HG03432 (cell line): ENCODE data around the gene ATXN1.
"Not testable (repeated sequence)": the region's sequence is repeated elsewhere in the genome, so short reads cannot be mapped to it uniquely, and the experiment has no call there.

Source experiments
- ATAC-seq: cut with Tn5 transposase; IDR thresholded peaks from one replicate; pipeline ENCODE4 v1.9.1; 2021; ENCODE audit warnings: mild to moderate bottlenecking, moderate library complexity; ENCODE audit not compliant: unreplicated experiment

Gene ATXN1

DNA sequence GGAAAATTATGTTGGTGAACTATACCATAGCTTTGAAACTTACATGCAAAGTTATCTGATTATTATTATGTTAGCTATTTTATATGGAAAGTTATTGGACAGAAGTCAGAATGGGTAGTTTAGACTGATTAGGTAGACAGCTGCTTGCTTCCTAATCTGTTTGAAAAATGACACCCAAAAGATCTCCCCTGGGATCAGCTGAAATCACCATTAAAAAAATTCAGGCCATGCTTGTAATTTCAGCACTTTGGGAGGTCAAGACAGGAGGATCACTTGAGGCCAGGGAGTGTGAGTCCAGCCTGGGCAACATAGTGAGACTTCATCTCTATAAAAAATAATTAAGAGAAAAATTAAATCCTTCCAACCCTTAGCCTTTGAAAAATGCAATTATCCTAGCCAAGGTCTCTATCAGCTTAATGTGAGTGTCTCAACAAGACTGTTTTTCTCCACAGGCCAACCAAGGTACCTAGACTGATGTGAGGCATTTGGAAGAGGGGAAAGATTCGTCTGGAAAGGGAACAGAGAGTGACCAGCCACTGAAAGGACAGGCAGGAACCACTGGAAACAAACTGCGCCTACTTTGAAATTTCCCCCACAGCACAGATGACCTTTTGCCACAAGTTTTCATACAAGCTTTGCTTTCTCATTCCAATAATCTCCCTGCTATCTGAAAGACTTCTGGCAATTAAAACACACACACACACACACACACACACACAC lies 290.6 kb downstream of the ATXN1 start:
- ATAC-seq: no peak

DNA sequence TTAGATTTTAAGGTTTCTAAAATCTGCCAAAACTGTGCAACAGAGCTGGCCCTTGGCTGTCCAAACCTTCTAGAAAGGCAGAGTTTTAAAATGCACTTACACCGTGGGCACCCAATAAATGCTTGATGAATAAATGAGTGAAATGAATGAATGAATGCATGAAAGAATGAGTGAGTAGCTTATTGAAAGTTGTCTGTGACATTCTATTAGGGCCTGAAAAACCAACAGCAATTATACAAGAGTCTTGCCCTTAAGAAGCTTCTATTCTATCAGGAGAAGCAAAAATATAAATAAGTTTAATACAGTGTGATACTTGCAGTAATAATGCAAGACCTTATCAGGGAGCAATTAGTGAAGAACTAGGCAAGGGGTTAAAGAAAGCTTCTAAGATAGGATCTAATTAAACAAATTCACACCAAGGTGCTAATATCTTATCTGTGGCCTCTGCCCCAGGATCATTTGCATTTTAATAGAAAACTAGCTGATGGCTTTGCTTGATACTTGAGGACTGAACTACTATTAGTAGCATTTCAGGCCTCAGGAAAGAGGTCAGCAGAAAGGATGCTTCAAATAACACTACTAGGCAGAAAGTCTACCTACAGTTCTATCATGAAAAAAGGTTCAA lies 292.2 kb downstream of the ATXN1 start:
- no peak for ATAC-seq

DNA sequence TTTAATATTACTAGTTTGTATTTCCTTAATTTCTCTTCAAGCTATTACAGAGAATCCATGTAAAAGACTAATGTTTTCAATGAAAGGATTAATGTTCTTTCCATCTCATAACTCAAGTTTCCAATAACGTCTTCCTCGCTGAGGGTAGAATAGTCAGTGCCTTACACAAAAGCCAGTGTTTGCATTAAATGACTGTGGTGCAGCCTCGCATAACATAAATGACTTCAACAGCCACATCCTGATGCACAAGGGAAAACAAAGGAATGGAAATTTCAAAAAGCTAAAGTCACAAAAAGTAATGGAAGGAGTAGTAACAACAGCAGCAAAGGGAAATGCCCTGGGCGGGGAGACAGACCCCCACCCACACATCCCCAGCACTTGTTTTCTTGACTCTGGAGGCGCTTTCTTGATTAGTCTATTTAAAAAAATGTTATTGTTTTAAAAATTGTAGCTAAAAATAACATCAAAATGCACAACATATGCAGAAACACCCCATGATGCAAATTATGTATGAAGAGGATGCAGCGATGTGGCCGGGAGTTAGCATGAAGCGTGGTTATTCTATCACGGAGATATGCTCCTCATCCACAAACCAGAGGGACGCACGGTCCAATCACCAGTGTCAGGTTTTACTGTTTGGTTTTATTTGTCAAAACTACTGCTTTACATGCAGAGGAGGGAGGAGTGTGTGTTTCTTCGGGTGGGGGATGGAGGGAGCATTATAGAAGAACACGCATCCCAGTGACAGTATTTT lies 294.3 kb downstream of the ATXN1 start:
- no peak for ATAC-seq

DNA sequence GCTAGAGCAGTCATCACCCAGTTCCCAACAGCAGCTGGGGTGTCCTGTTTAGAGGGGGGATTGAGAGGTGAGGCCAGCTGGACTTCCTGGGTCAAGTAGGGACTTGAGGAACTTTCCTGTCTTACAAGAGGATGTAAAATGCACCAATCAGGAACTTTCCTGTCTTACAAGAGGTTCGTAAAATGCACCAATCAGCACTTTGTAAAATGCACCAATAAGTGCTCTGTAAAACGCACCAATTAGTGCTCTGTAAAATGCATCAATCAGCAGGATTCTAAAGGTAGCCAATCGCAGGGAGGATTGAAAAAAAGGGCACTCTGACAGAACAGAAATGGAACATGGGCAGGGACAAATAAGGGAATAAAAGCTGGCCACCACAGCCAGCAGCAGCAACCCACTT lies 297.2 kb downstream of the ATXN1 start:
- ATAC-seq: no peak

DNA sequence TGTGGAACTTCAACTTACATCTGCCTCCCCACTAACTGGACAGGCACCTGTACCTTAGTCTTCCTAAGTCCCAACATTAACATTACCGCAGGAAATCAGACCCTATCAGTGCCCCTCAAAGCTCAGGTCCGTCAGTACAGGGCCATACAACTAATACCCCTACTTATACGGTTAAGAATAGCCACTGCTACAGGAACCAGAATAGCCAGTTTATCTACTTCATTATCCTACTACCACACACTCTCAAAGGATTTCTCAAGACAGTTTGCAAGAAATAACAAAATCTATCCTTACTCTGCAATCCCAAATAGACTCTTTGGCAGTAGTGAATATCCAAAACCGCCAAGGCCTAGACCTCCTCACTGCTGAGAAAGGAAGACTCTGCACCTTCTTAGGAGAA lies 298.0 kb downstream of the ATXN1 start:
- ATAC-seq: not testable (repeated sequence)

DNA sequence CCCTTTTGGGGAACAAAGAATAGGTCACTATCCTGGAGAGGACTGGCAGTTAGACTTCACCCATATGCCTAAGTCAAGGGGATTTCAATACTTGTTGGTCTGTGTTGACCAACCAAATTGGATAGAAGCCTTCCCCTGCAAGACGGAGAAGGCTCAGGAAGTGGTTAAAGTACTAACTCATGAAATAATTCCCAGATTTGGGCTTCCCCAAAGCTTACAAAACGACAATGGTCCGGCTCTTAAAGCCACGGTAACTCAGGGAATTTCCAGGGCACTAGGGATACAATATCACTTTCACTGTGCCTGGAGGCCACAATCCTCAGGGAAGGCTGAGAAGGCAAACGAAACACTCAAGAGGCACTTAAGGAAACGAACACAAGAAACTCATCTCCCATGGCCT lies 299.8 kb downstream of the ATXN1 start:
- no peak for ATAC-seq

DNA sequence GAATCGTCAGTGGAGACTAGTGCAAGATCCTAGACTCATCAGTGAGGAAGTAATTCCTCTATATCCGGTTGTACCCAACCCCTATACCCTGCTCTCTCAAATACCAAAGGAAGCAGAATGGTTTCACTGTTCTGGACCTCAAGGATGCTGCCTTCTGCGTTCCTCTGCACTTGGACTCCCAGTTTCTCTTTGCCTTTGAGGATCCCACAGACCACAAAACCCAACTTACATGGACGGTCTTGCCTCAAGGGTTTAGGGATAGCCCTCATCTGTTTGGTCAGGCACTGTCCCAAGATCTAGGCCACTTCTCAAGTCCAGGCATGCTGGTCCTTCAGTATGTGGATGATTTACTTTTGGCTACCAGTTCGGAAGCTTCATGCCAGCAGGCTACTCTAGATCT lies 301.8 kb downstream of the ATXN1 start:
- ATAC-seq: not testable (repeated sequence)

DNA sequence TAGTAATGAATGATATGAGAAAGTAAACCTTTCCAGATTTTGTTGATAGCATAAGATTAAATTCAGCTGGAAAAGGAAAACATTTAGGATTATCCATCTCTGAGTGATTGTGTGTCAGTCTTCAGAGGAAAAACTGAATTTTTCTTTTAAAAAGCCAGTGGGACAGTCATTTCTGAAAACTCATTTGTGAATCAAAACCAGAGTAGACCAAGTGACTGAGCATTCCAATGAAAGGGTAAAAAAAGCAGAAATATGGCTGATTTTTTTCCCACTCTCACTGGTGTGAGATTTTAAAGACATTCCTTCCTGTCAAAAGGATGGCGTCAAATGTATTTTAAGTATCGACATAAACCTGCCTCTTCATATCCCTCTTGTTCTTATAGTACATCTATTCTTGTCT lies 308.9 kb downstream of the ATXN1 start:
- ATAC-seq: no peak

DNA sequence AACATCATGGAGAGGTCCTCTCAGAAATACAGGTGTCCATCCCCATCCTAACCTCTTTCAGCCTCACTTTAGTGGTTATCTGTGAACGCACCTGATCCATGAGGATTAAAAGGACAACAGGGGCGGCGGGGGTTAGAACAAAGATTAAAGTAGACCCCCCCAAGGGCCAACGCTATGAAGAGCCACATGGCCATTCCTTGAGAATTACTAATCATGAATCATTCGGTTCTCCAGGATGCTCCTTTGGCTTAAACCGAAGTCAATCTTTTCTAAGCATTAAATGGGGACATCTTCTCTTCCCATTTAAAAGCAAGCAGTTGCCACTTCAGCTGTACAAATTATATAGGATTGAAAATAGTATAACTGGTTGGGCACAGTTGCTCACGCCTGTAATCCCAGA lies 310.4 kb downstream of the ATXN1 start:
- ATAC-seq: no peak

DNA sequence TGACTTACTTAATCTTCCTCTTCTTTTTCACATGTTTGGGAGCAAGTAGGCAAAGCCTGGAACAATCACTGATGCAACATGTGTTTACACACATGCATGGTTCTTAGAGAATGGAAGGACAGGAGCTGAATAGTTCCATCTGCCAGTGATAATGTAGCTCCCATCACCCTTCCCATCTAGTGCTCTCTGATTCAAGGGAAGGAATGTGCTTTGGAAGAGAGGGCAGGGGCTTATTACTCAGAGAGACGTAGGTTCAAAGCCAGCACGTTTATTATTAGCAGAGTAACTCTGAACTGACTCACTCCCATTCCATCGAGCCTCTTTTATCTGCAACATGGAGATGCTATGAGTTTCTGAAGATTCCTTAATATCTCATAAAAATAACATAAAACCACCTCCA lies 311.0 kb downstream of the ATXN1 start:
- no peak for ATAC-seq

DNA sequence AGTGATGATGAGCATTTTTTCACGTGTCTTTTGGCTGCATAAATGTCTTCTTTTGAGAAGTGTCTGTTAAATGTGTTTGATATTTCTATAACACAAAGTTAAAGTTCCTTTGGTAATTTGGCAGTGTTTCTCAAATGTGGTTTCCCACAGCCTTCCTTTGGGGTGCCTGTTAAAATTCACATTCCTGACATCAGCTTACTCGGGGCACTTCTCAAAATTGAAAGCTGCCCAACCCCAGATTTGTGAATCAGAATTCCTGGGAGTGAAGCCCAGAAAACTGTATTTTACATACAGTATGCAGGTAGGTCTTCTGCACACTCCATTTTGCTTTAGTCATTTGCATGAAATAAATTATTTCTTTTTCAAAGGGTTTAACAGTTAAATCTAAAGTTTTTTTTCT lies 315.0 kb downstream of the ATXN1 start:
- ATAC-seq: no peak

DNA sequence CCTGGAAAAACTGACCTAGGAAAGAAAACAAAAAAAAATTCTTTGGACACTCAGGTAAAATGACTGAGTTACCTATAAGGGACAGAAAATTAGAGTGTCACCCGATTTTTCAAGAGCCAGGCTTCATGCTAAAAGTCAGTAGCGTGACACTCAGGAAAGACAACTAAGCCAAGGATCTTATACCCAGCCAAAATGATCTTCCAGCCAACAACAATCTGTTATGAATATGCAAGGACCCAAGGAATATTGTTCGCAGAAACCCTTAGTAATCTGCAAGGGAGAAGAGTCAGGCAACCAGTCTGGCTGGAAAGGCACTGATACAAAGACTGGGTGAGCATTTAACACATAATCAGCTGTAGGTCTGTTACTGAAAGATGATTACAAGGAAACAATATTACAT lies 319.2 kb downstream of the ATXN1 start:
- no peak for ATAC-seq

DNA sequence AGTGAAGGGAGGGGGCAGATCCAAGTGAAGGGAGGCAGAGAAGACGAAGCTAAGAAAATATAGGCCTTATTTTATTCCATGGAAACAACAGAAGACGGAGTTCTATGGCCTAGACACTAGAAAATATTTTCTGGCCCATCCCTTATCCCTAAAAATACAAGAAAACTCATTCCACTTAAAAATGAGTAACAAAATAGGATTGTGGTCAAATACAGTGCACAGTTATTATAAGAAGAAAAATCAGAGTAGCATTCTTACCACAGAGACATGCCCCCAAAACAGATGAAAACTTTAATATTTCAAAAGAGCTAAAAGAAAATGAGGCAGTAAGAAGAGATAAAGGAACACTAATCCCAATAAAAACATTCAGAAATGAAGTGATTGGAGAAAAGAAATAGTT lies 320.0 kb downstream of the ATXN1 start:
- ATAC-seq: no peak

DNA sequence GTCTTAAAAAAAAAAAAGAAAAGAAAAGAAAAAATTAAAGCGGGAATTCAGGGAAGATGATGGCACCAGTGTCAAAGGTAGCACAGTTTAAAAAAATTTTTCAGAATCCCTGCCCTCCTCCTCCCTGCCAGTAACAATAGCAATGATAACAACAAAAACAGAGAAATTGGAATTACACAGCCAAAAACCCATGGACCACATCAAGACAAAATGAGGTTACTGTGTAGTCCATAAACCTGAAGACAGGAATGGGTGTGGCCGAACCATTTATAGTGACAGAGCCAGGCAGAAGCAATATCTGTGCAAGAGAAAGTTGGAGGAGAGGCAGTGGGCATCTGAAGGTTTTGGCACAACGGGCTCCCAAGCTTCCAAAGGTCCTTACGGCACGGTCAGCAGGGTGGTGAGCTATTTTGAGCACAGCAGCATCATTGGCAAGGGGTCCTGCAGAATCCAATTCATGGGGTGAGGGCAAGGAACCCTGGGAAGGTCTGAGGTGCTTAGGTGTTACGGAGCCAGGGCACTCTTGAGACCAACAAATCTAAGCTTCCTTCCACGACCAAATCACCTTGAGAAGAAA lies 320.5 kb downstream of the ATXN1 start:
- ATAC-seq: no peak

DNA sequence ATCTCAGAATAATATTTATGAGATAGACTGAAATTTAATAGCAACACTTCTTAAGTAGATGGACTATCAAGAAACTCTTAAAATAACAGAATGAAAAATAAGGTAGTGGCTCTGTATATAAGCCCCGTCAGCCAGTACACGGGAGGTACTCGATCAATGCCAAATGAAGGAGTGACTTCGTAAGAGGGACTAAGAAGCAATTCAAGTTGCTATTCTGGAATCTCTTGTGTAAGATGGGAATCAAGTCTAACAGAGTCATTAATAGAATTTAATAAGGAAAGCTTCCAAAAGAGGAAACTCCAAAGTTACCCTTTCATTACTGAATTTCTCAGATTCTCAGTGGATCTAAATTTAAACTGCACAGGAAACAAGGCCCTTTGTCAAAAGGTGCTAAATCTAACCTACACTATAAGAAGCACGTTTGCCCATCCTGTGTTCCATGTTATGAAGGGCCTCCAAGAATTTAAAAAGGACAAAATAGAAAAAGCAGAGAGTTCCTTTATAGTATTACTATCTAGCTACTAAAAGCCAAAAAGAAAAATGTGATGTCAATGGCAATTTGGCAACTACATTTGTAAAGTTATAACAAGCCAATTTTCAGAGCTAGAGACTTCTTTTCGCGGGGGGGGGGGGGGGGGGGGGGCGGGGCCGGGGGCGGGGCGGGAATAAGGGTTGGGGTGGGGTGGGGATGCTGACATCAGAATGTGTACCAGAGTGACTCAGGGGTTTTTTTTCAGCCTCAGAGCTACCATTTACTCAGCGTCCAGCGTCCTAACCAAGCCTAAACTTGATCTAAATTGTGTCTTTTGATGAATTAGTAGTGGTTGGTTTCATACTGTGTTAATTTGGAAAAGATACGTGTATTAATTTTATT lies 322.3 kb downstream of the ATXN1 start:
- ATAC-seq: no peak

DNA sequence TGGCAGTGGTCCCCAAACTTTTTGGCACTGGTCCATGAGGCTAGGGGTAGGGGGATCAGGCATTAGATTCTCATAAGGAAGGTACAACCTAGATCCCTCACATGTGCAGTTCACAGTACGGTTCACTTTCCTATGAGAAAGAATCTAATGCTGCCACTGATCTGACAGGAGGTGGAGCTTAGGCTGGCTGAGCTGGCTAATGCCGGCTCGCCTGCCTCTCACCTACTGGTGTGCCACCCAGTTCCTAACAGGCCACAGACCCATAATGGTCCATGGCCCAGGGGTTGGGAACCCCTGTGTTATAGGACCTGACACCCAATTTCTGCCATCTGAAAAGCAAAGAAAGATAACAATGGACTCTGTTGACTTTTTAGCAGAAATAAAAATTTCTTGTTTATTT lies 323.3 kb downstream of the ATXN1 start:
- no peak for ATAC-seq

DNA sequence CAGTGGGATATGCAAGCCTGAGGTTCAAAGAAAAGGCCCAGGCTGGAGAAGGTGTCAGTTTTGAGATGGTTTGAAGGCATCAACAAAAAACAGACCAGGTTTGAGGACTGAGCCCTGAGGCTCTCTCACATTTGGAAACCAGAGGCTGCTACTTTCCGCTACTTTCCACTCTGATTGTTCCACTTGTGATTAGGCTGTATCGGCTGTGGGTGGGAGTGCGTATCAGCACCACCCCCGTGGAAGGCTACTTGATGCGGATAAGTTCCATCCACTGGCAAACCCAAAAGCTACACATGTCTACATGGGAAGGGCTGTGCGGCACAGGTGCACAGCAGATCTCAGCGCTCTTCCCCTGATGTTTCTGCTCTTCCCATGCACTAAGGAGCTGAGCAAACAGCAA lies 324.2 kb downstream of the ATXN1 start:
- no peak for ATAC-seq

DNA sequence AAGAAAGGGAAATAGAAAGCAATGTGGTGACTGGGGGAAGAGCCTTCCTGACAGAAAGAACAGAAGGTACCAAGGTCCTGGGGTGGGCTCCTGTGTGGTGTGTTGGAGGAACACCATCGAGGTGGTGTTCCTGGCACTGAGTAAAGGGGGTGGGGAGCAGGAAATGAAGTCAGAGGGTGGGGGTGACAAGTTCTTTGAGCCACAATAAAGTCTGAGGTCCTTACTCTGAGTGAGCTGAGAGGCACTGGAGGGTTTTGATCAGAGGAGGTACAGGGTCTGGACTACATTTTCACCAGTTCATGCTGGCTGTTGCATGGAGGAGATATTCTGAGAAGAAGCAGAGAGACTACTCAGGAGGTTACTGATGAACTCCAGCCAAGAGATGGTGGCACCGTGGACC lies 324.7 kb downstream of the ATXN1 start:
- no peak for ATAC-seq

DNA sequence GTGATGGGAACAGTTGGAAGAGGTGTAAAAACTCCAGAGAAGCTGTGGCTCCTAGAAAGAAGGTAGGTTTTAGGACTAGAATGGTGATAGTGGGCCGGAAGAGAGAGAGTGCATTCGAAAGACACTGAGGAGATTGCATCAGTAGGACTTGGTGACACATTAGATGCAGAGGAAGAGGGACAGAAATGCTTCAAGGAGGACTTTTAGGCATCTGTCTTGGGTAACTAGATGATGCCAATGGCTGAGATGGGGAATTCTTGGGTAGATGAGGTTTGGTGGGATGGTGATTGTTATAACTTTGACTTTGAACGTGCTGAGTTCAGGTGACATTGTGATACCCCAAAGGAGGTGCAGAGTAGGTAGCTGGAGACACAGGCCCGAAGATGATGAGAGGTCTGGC lies 326.4 kb downstream of the ATXN1 start:
- ATAC-seq: no peak

DNA sequence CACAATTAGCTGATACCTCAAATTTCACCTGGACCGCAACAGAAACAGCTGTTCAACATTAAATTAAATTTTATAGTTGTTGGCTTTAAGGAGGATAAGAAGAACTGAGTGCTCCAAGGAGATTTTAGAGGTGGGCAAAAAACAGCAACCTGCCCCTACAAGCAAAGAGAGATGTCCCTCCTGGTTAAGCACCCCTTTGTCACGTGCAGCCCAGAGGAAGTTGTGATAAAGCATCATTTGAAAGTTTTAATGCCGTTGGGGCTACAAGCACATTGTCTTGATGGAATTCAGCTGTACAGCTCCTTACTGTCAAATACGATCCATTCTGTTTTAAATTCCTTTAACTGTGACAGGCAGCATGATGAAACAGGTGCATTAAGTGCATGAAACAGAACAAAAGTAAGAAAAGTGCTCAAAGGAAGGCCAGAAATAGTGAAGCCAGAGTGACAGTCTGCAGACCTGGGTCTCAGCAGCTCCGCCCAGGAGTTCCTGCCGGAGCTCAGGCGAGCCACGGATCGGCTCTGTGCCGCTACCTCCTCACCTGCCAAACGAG lies 327.8 kb downstream of the ATXN1 start:
- no peak for ATAC-seq
